Tibial nerve (tissue), 4 donors: ENCODE results near the gene FRMD4A. TPM values are rescaled to one million over a fixed set of nuclear protein-coding genes. Genes with fewer than 3 reads are reported as not detected.

Source experiments
- DNase-seq, 2 donors: peaks; one replicate each; pipeline ENCODE4 v3.0.0-alpha.2; 2019; ENCODE audit warnings: low spot score in 2 of 2
- H3K27ac ChIP-seq, 4 donors: fragments of 200-600 bp; sonication (generic) in 3 of 4; one replicate each; pipeline ENCODE4 v1.5.1; 2017 to 2019; ENCODE audit warnings: mild to moderate bottlenecking in 1 of 4
- H3K27me3 ChIP-seq, 2 donors: fragments of 200-600 bp; sonication (generic) in 1 of 2; one replicate each; pipeline versions ENCODE4 v1.5.1 to v1.6.0; 2017 to 2019
- H3K36me3 ChIP-seq, 3 donors: fragments of 200-600 bp; sonication (generic); one replicate each; pipeline ENCODE4 v1.5.1; 2018 to 2019
- H3K4me1 ChIP-seq, 4 donors: fragments of 200-600 bp; sonication (generic) in 3 of 4; one replicate each; pipeline ENCODE4 v1.5.1; 2017 to 2019
- H3K4me3 ChIP-seq, 4 donors: fragments of 200-600 bp; sonication (generic) in 3 of 4; one replicate each; pipeline ENCODE4 v1.5.1; 2017 to 2019; ENCODE audit warnings: mild to moderate bottlenecking in 1 of 4, moderate library complexity in 1 of 4
- H3K9me3 ChIP-seq, 4 donors: fragments of 200-600 bp; sonication (generic) in 3 of 4; one replicate each; pipeline ENCODE4 v1.5.1; 2017 to 2019
- CTCF ChIP-seq, 5 experiments: fragments of 200-600 bp in 3 of 5; fragments of 450-650 bp in 2 of 5; sonication (generic) in 3 of 5; IDR thresholded peaks; one replicate each; pipeline ENCODE4 v1.5.1; 2016 to 2019; ENCODE audit warnings: antibody characterized with exemption in 5 of 5, mild to moderate bottlenecking in 3 of 5, moderate library complexity in 2 of 5
- EP300 ChIP-seq, 2 donors: sonication (generic); formaldehyde crosslinking; IDR thresholded peaks; one replicate each; pipeline ENCODE4 v1.6.1; 2017; ENCODE audit warnings: antibody characterized with exemption in 2 of 2, mild to moderate bottlenecking in 1 of 2
- POLR2A ChIP-seq, 2 donors: fragments of 450-650 bp; IDR thresholded peaks; one replicate each; pipeline ENCODE4 v1.6.1; 2017; ENCODE audit warnings: antibody characterized with exemption in 2 of 2, mild to moderate bottlenecking in 2 of 2, moderate library complexity in 2 of 2
- WGBS, 2 donors: methylation state at CpG; one replicate each; pipeline ENCODE4 v1.1.5; 2018; 5-methylcytosine and 5-hydroxymethylcytosine counted together
- total RNA-seq, 4 donors: library from RNA; depleted of rRNA; stranded (reverse); fragments of >200 nt; gene quantifications; one replicate each; pipeline ENCODE4 v1.1.0, GENCODE V29; 2016

FRMD4A gene
- total RNA-seq, 4 donors from 2014 or later, result 39.8 to 89.7 (median 53.9) TPM

DNA sequence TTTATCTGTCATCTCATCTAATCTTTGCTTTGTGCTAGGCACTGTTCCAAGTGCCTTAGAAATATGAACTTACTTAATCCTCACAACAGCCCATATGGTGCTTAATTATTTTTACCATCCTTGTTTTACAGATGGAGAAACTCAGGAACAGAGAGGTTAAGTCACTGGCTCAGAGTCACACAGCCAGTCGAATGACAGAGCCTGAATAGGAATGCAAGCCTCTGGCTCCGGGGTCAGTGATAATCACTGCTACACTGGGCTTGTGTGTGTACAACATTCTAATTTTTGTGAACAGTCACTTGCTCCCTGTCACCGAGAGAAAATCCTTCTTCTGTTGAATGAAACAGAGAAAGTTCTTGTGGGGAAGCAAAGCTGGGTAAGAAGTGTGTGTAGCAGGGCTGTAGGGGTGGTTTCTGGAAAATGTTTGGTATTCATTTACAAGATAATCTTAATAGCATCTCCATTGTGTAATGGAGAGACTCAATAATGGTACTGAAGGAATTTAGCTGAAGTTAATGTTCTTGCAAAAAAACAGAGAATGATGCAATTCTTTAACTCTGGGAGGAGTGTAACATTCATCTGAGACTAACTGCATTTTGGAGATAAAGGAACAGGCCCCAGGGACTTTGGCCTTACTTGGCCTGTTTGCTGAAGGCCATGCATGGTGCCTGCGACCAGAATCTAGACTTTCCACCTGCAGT lies 290.6 kb downstream of the FRMD4A start:
- TF ChIP-seq POLR2A (IDR thresholded peaks at IDR 0.05) (no peak), EP300 (IDR thresholded peaks at IDR 0.05) (peak in 1 of 2 donors; percentile 13)
- Histone ChIP-seq H3K27me3 (no peaks in the 10 kb centered on the region), H3K27ac (peak overlapping the region; percentile 7 to 82 (median 62)), H3K4me1 (peaks cover 3 to 28% (median 21%) of the 10 kb centered on the region in 4 donors), H3K4me3 (no peak overlapping the region), H3K36me3 (no peaks in the 10 kb centered on the region), H3K9me3 (no peaks in the 10 kb centered on the region)
- 38 to 47% methylated on average over 4 of the region's 4 CpGs for WGBS, 2 donors
- no peak for DNase-seq

DNA sequence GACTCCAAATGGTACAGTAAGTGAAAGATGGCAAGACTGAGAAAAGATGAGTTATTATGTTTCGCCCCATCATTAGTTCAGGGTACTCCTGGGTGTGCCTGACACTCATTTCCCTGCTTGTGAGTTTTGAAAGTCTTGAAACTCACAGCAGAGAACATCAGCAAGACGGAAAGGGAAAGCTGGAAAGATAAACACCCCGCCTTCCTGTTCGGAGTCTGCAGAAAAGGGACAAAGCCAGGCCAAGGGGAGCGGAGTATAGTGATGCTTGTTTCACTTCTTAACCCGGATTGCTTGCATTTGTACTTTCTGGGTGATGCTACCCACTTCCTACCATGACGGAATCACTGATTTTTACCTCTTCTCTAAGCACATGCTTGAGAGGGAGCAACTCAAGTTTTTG lies 294.5 kb downstream of the FRMD4A start:
- no peak overlapping the region for H3K4me3 ChIP-seq
- H3K27ac ChIP-seq, result no peak overlapping the region
- 71% methylated on average over 7 of the region's 7 CpGs for WGBS, 2 donors
- no peaks in the 10 kb centered on the region for H3K27me3 ChIP-seq
- H3K4me1 ChIP-seq, result peaks cover 3 to 17% (median 16%) of the 10 kb centered on the region in 4 donors
- H3K36me3 ChIP-seq, result no peaks in the 10 kb centered on the region
- DNase-seq, result no peak
- no peaks in the 10 kb centered on the region for H3K9me3 ChIP-seq
- no peak for TF ChIP-seq CTCF (IDR thresholded peaks at IDR 0.05)
- no peak for TF ChIP-seq EP300 (IDR thresholded peaks at IDR 0.05)
- no peak for TF ChIP-seq POLR2A (IDR thresholded peaks at IDR 0.05)

DNA sequence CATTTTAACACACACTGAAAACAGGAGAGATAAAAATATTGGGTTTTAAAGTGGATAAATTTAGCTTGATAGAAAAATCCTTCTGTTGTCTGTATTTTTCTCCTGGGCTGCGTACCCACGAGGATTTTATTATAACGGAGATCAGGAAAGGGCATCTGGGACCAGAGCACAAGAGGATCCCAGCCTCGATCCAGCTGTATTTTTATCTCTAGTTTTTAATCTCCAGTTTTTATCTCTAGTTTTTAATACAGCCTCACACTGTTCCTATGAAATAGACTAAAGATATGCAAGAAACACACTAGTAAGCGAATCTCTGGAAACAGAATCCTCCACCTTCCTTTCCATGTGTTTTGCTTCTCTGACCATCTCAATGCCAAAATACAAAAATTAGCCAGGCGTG lies 295.2 kb downstream of the FRMD4A start:
- H3K4me3 ChIP-seq, result no peak overlapping the region
- H3K4me1 ChIP-seq, result peaks cover 1 to 10% (median 8%) of the 10 kb centered on the region in 4 donors
- TF ChIP-seq POLR2A (IDR thresholded peaks at IDR 0.05) (no peak), CTCF (IDR thresholded peaks at IDR 0.05) (no peak), EP300 (IDR thresholded peaks at IDR 0.05) (no peak)
- no peak overlapping the region for H3K27ac ChIP-seq
- H3K36me3 ChIP-seq, result no peaks in the 10 kb centered on the region
- H3K9me3 ChIP-seq, result no peaks in the 10 kb centered on the region
- no peak for DNase-seq
- WGBS, 2 donors, result 60 to 90% methylated on average over 6 of the region's 6 CpGs
- H3K27me3 ChIP-seq, result no peaks in the 10 kb centered on the region

DNA sequence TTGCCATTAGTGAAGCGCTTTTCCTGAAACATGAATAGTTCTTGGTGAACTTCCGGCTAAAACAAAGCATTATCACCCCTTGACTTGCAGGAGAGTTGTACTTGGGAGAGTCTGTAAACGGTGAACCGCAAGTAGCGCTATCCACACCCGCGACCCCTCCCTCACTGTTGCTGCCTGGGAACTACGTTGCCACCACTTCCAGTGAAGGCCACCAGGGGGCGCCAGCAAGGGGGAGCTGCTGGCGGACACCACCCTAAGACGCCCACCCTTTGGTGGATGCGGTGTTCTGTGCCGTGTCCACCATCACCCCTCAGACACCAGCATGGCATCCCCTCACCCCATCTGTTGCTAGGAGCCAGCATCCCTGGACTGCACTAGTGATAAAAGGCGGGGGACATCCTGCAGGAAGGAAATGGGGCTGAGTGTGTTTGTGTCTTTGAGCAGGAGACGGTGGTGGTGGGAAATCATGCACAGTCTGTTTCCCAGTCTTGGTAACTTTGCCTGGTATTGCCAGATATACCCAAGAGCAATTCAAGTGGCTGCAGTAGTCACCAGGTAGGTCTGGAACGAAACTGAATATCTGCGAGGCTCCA lies 298.2 kb downstream of the FRMD4A start:
- TF ChIP-seq EP300 (IDR thresholded peaks at IDR 0.05) (no peak), CTCF (IDR thresholded peaks at IDR 0.05) (peak in 4 of 5 experiments; percentile 34 to 62 (median 47))
- Histone ChIP-seq H3K4me3 (no peak overlapping the region), H3K27ac (no peak overlapping the region), H3K27me3 (no peaks in the 10 kb centered on the region), H3K9me3 (no peaks in the 10 kb centered on the region), H3K4me1 (no peaks in the 10 kb centered on the region), H3K36me3 (no peaks in the 10 kb centered on the region)
- WGBS, 2 donors, result 51 to 78% methylated on average over 12 to 17 of the region's 17 CpGs
- no peak for DNase-seq

DNA sequence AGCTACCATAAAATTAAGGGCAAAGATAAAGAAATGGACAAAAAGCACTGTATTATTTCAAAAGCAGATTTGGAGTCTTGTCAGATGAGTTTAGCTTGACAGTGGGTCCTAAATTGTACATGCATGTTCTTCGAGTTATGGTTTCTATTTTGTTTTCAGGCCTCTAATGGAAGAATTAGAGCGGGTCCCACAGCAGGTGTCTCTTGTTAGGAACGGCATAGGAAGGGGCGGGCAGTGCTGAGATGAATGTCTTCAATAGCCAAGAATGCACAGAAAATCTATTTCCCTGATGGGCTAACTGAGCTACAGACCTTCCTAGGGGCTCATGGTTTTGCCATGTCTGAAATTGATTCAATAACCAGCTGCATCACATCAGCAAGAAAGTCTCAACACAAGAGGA lies 304.4 kb downstream of the FRMD4A start:
- Histone ChIP-seq H3K9me3 (no peaks in the 10 kb centered on the region), H3K36me3 (no peaks in the 10 kb centered on the region), H3K27ac (peak overlapping the region in 1 of 4 donors; percentile 84), H3K4me1 (peaks cover 0 to 22% (median 6%) of the 10 kb centered on the region in 4 donors), H3K4me3 (no peak overlapping the region), H3K27me3 (no peaks in the 10 kb centered on the region)
- 86 to 91% methylated on average over 4 of the region's 4 CpGs for WGBS, 2 donors
- TF ChIP-seq POLR2A (IDR thresholded peaks at IDR 0.05) (no peak), EP300 (IDR thresholded peaks at IDR 0.05) (no peak), CTCF (IDR thresholded peaks at IDR 0.05) (no peak)
- no peak for DNase-seq
